Hepatocyte (in vitro differentiated cells): ENCODE results near the gene TMEM270. TPM values are rescaled to one million over a fixed set of nuclear protein-coding genes. Genes with fewer than 3 reads are reported as not detected.

Experiments
- DNase-seq: peaks from one replicate; pipeline ENCODE4 v3.0.0-alpha.2; 2016; ENCODE audit warnings: low spot score
- H2AFZ ChIP-seq: fragments of 200-600 bp; sonication (generic); 2 replicates; pipeline ENCODE4 v1.6.0; 2016; ENCODE audit warnings: antibody characterized with exemption, mild to moderate bottlenecking
- H3K27ac ChIP-seq: fragments of 200-600 bp; sonication (generic); 2 replicates; pipeline ENCODE4 v1.5.1; 2016; ENCODE audit warnings: mild to moderate bottlenecking
- H3K27me3 ChIP-seq: fragments of 200-600 bp; sonication (generic); 2 replicates; pipeline ENCODE4 v1.6.1; 2016
- H3K36me3 ChIP-seq: fragments of 200-600 bp; sonication (generic); replicated peaks from 2 replicates; pipeline ENCODE4 v1.5.1; 2016; ENCODE audit warnings: low read depth; ENCODE audit not compliant: insufficient read depth
- H3K4me1 ChIP-seq: fragments of 200-600 bp; sonication (generic); 2 replicates; pipeline ENCODE4 v1.5.1; 2016; ENCODE audit warnings: mild to moderate bottlenecking, moderate library complexity; ENCODE audit not compliant: insufficient read depth
- H3K4me2 ChIP-seq: fragments of 200-600 bp; sonication (generic); 2 replicates; pipeline ENCODE4 v1.6.0; 2016
- H3K4me3 ChIP-seq: fragments of 200-600 bp; sonication (generic); 2 replicates; pipeline ENCODE4 v1.5.1; 2016; ENCODE audit warnings: mild to moderate bottlenecking
- H3K79me2 ChIP-seq: fragments of 200-600 bp; sonication (generic); 2 replicates; pipeline ENCODE4 v1.6.0; 2017; ENCODE audit warnings: mild to moderate bottlenecking
- H3K9me2 ChIP-seq: fragments of 200-600 bp; sonication (generic); replicated peaks from 2 replicates; pipeline ENCODE4 v1.6.0; 2017; ENCODE audit warnings: mild to moderate bottlenecking; ENCODE audit not compliant: insufficient read depth
- H3K9me3 ChIP-seq: fragments of 200-600 bp; sonication (generic); 2 replicates; pipeline ENCODE4 v1.5.1; 2016; ENCODE audit warnings: low read depth, mild to moderate bottlenecking
- H4K20me1 ChIP-seq: fragments of 200-600 bp; sonication (generic); 2 replicates; pipeline ENCODE4 v1.6.0; 2016; ENCODE audit warnings: mild to moderate bottlenecking; ENCODE audit not compliant: insufficient read depth, poor library complexity, severe bottlenecking
- EZH2 ChIP-seq: fragments of 200-600 bp; sonication (generic); IDR thresholded peaks from 2 replicates; pipeline ENCODE4 v1.6.1; 2016; ENCODE audit warnings: antibody characterized with exemption, mild to moderate bottlenecking, borderline replicate concordance
- EZH2phosphoT487 ChIP-seq: fragments of 200-600 bp; sonication (generic); IDR thresholded peaks from one replicate; pipeline ENCODE4 v1.6.1; 2018; ENCODE audit warnings: antibody characterized with exemption, mild to moderate bottlenecking, low read depth, moderate library complexity; ENCODE audit not compliant: unreplicated experiment, severe bottlenecking
- WGBS: methylation state at CpG from one replicate; pipeline ENCODE4 v1.1.6; 2016; ENCODE audit warnings: low lambda C conversion rate; ENCODE audit errors: missing lambda C conversion rate; 5-methylcytosine and 5-hydroxymethylcytosine counted together
- polyA plus RNA-seq: library from polyadenylated mRNA; unstranded; fragments of >200 nt; fragmentation: Nextera tagmentation; extraction: Ambion mirVana; gene quantifications from 2 replicates; pipeline ENCODE4 v1.2.1, GENCODE V29; 2016
- total RNA-seq: library from RNA; depleted of rRNA; stranded (reverse); fragments of >200 nt; gene quantifications from 2 replicates; pipeline ENCODE4 v1.2.3, GENCODE V29; 2014
- TF ChIP-seq, protein P1 (sequence below): fragments of 200-600 bp; sonication (generic); IDR thresholded peaks from 2 replicates; pipeline ENCODE4 v1.5.1; 2016; ENCODE audit warnings: antibody characterized with exemption, mild to moderate bottlenecking; ENCODE audit not compliant: poor library complexity

The TMEM270 gene
- total and polyA plus RNA-seq, 2 experiments from 2014 or later: 0.47 to 1.1 TPM

DNA sequence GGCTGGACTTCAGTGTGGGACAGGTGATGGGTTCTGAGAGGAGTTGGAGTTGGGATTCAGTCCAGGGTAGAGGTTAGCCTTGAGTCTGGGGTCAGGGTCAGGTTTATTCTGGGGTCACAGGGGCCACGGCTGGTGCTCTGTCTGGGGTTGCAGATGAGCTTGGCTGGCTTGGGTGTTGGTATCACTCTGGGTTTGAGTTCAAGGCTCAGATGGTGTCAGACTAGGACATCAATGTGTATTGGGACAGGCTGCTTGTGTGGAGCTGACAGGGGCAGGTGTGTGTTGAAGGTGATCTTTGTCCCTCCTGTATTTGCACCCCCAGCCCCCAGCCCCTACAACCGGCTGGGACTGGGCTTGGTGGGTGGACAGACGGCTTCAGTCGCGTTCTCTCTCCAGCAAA, 26.8 kb downstream of the TMEM270 start:
- no peak overlapping the region for H2AFZ ChIP-seq
- DNase-seq: no peak
- no peak overlapping the region for H3K27ac ChIP-seq
- H3K36me3 ChIP-seq: no peaks in the 10 kb centered on the region
- H4K20me1 ChIP-seq: no peaks in the 10 kb centered on the region
- H3K4me2 ChIP-seq: no peak overlapping the region
- H3K79me2 ChIP-seq: no peaks in the 10 kb centered on the region
- H3K4me1 ChIP-seq: peaks cover 14% of the 10 kb centered on the region
- no peaks in the 10 kb centered on the region for H3K27me3 ChIP-seq
- H3K9me3 ChIP-seq: no peaks in the 10 kb centered on the region
- no peaks in the 10 kb centered on the region for H3K9me2 ChIP-seq
- TF ChIP-seq, protein P1, sequence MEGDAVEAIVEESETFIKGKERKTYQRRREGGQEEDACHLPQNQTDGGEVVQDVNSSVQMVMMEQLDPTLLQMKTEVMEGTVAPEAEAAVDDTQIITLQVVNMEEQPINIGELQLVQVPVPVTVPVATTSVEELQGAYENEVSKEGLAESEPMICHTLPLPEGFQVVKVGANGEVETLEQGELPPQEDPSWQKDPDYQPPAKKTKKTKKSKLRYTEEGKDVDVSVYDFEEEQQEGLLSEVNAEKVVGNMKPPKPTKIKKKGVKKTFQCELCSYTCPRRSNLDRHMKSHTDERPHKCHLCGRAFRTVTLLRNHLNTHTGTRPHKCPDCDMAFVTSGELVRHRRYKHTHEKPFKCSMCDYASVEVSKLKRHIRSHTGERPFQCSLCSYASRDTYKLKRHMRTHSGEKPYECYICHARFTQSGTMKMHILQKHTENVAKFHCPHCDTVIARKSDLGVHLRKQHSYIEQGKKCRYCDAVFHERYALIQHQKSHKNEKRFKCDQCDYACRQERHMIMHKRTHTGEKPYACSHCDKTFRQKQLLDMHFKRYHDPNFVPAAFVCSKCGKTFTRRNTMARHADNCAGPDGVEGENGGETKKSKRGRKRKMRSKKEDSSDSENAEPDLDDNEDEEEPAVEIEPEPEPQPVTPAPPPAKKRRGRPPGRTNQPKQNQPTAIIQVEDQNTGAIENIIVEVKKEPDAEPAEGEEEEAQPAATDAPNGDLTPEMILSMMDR: no peak
- no peak for TF ChIP-seq EZH2
- no peak for TF ChIP-seq EZH2phosphoT487
- no peak overlapping the region for H3K4me3 ChIP-seq
- 92% methylated on average over 5 of the region's 5 CpGs for WGBS

DNA sequence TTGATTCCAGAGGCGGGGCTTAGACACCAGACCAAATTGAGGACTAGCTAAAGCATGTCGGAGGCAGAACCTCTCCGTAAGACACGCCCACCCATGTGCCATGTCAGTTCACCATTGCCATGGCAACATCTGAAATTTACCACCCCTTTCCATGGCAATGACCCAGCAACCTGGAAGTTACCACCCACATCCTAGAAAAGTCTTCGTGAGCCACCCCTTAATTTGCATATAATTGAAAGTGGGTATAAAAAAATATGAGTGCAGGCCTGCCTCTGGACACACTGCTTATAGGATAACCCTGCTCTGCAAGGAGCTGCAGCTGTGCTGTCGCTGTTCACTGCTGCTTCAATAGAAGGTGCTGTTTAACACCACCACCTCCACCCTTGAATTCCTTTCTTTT, 28.0 kb downstream of the TMEM270 start:
- no peaks in the 10 kb centered on the region for H3K9me3 ChIP-seq

DNA sequence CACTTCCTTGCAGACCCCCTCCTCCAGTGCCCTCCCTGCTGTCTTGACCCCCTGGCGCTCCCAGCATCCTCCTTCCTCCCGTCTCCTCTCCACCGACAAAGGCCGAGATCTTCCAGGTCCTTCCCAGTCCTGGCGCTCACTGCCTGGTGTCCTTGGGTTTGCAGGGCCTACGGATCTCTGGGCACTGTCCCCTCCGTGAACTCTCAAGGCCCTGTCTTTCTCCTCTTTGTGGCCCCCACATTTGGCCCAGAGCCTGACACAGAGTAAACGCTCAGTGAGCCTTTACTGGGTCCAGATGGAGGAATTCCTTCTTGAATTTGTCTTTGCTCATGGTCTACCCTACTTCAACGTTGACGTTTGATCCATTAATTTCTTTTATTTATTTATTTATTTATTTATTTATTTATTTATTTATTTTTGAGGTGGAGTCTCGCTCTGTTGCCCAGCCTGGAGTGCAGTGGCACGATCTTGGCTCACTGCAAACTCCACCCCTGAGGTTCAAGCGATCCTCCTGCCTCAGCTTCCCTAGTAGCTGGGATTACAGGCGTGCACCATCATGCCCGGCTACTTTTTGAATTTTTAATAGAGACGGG, 29.7 kb downstream of the TMEM270 start:
- TF ChIP-seq EZH2phosphoT487 (no peak), EZH2 (no peak)
- TF ChIP-seq, protein P1: no peak
- Histone ChIP-seq H3K4me2 (no peak overlapping the region), H3K9me2 (no peaks in the 10 kb centered on the region), H3K27ac (no peak overlapping the region), H3K4me3 (no peak overlapping the region), H3K36me3 (no peaks in the 10 kb centered on the region), H3K79me2 (no peaks in the 10 kb centered on the region), H4K20me1 (no peaks in the 10 kb centered on the region), H2AFZ (no peak overlapping the region), H3K27me3 (no peaks in the 10 kb centered on the region), H3K9me3 (no peaks in the 10 kb centered on the region), H3K4me1 (peaks cover 14% of the 10 kb centered on the region)
- no peak for DNase-seq
- 91% methylated on average over 16 of the region's 16 CpGs for WGBS

More for the DNA sequence above, 28.0 kb downstream of the TMEM270 start:
- Histone ChIP-seq H3K4me2 (no peak overlapping the region), H3K27me3 (no peaks in the 10 kb centered on the region), H3K9me2 (no peaks in the 10 kb centered on the region), H4K20me1 (no peaks in the 10 kb centered on the region), H3K4me3 (no peak overlapping the region), H2AFZ (no peak overlapping the region), H3K36me3 (no peaks in the 10 kb centered on the region), H3K79me2 (no peaks in the 10 kb centered on the region), H3K27ac (no peak overlapping the region), H3K4me1 (peaks cover 14% of the 10 kb centered on the region)
- WGBS: 87% methylated on average over 6 of the region's 6 CpGs
- peak; percentile 9 for DNase-seq
- TF ChIP-seq, protein P1: no peak
- TF ChIP-seq EZH2 (no peak), EZH2phosphoT487 (no peak)
